A549 (cell line): ENCODE data around the gene ENPP7.
A peak's percentile ranks its signal among the peaks of the same experiment; 100 is the strongest.

Experiments used
- BCL3 ChIP-seq: fragments of >200 bp; sonication (Bioruptor Twin); formaldehyde crosslinking; IDR thresholded peaks from 3 replicates; pipeline ENCODE4 v1.6.1; 2016
- CTCF ChIP-seq: fragments of >200 bp; sonication (Bioruptor Twin); formaldehyde crosslinking; IDR thresholded peaks from 3 replicates; pipeline ENCODE4 v1.5.1; 2016
- MAFK ChIP-seq: fragments of 450-650 bp; IDR thresholded peaks from 2 replicates; pipeline ENCODE4 v1.6.1; 2014; ENCODE audit not compliant: partially characterized antibody
- MAX ChIP-seq: IDR thresholded peaks from 2 replicates; pipeline ENCODE4 v1.6.1; 2012
- PHF8 ChIP-seq: fragments of 200-600 bp; sonication (generic); IDR thresholded peaks from 2 replicates; pipeline ENCODE4 v1.6.1; 2016; ENCODE audit warnings: low read depth, mild to moderate bottlenecking, antibody characterized with exemption, moderate library complexity, borderline replicate concordance
- POLR2A ChIP-seq: IDR thresholded peaks from 2 replicates; pipeline ENCODE4 v1.6.1; 2012; ENCODE audit warnings: mild to moderate bottlenecking, low read length
- ZSCAN20 ChIP-seq: fragments of 250-450 bp; sonication (Bioruptor Pico); IDR thresholded peaks from 2 replicates; pipeline ENCODE4 v1.8.0; 2022; ENCODE audit warnings: mild to moderate bottlenecking, moderate library complexity

GRCh38 chr17:79789943-79790804 is 59.4 kb downstream of the ENPP7 start:
- TF ChIP-seq MAFK = no peak
- peak; percentile 98 for TF ChIP-seq CTCF
- no peak for TF ChIP-seq PHF8
- TF ChIP-seq POLR2A = no peak
- TF ChIP-seq MAX = peak; percentile 64
- no peak for TF ChIP-seq BCL3
- no peak for TF ChIP-seq ZSCAN20 (CRISPR knock-in tag)
